HepG2 (cell line): Measurements from ENCODE around the gene BST1. TPM values are rescaled to one million over a fixed set of nuclear protein-coding genes. Genes with fewer than 3 reads are reported as not detected.

Experiments
- CEBPG ChIP-seq: IDR thresholded peaks from 2 replicates; pipeline ENCODE4 v1.6.1; 2016
- CHD2 ChIP-seq: IDR thresholded peaks from 2 replicates; pipeline ENCODE4 v1.6.1; 2011; ENCODE audit warnings: low read depth, low read length, improper control_type of control experiment
- DDIT3 ChIP-seq: sonication (generic); formaldehyde crosslinking; IDR thresholded peaks from 2 replicates; pipeline ENCODE4 v1.4.0; 2020; ENCODE audit warnings: mild to moderate bottlenecking, missing genetic modification reagents
- ELF3 ChIP-seq: IDR thresholded peaks from 2 replicates; pipeline ENCODE4 v1.6.1; 2016; ENCODE audit warnings: missing genetic modification reagents, missing compliant biosample characterization
- FOXM1 ChIP-seq: sonication (generic); formaldehyde crosslinking; IDR thresholded peaks from 2 replicates; pipeline ENCODE4 v1.5.0; 2020; ENCODE audit warnings: missing genetic modification reagents
- HCFC1 ChIP-seq: fragments of 150-350 bp; IDR thresholded peaks from 2 replicates; pipeline ENCODE4 v1.6.1; 2014; ENCODE audit warnings: low read depth, low read length
- HDAC2 ChIP-seq: sonication (generic); formaldehyde crosslinking; IDR thresholded peaks from 2 replicates; pipeline ENCODE4 v1.4.0; 2020; ENCODE audit warnings: missing genetic modification reagents
- ISX ChIP-seq: sonication (generic); formaldehyde crosslinking; conservative IDR thresholded peaks from 2 replicates; pipeline ENCODE4 v1.5.0; 2020; ENCODE audit warnings: missing genetic modification reagents
- KLF15 ChIP-seq: sonication (generic); formaldehyde crosslinking; IDR thresholded peaks from 2 replicates; pipeline ENCODE4 v1.8.1; 2023; ENCODE audit warnings: borderline replicate concordance, mild to moderate bottlenecking, inconsistent platforms, missing genetic modification reagents, mixed read lengths
- MIXL1 ChIP-seq: IDR thresholded peaks from 2 replicates; pipeline ENCODE4 v1.6.1; 2016
- NFE2L1 ChIP-seq: sonication (generic); formaldehyde crosslinking; IDR thresholded peaks from 2 replicates; pipeline ENCODE4 v1.4.0; 2020; ENCODE audit warnings: missing genetic modification reagents, mild to moderate bottlenecking, borderline replicate concordance
- PITX1 ChIP-seq: sonication (generic); formaldehyde crosslinking; IDR thresholded peaks from 2 replicates; pipeline ENCODE4 v1.5.1; 2020; ENCODE audit warnings: mild to moderate bottlenecking, missing genetic modification reagents
- POLR2A ChIP-seq, 2 experiments: IDR thresholded peaks; 2 replicates each; pipeline ENCODE4 v1.6.1; 2011; ENCODE audit warnings: low read depth in 2 of 2, low read length in 2 of 2, mild to moderate bottlenecking in 1 of 2, moderate library complexity in 1 of 2; ENCODE audit not compliant: insufficient read depth in 1 of 2
- RAD51 ChIP-seq: fragments of 450-650 bp; IDR thresholded peaks from 2 replicates; pipeline ENCODE4 v1.6.1; 2016; ENCODE audit warnings: borderline replicate concordance
- RXRB ChIP-seq: IDR thresholded peaks from 2 replicates; pipeline ENCODE4 v1.6.1; 2016; ENCODE audit warnings: borderline replicate concordance, missing genetic modification reagents, missing compliant biosample characterization
- SMYD3 ChIP-seq: sonication (generic); formaldehyde crosslinking; IDR thresholded peaks from 2 replicates; pipeline ENCODE4 v1.8.1; 2023; ENCODE audit warnings: mild to moderate bottlenecking, missing genetic modification reagents
- ZKSCAN8 ChIP-seq: IDR thresholded peaks from 2 replicates; pipeline ENCODE4 v1.6.1; 2016; ENCODE audit warnings: borderline replicate concordance, missing genetic modification reagents, missing compliant biosample characterization
- ZNF260 ChIP-seq: sonication (generic); formaldehyde crosslinking; IDR thresholded peaks from 2 replicates; pipeline ENCODE4 v1.4.0; 2020; ENCODE audit warnings: missing genetic modification reagents, low read depth, mild to moderate bottlenecking, borderline replicate concordance
- ZNF329 ChIP-seq: sonication (generic); formaldehyde crosslinking; IDR thresholded peaks from 2 replicates; pipeline ENCODE4 v1.9.0; 2021; ENCODE audit warnings: low read depth, mild to moderate bottlenecking, missing genetic modification reagents
- ZNF343 ChIP-seq: sonication (generic); formaldehyde crosslinking; IDR thresholded peaks from 2 replicates; pipeline ENCODE4 v1.4.0; 2020; ENCODE audit warnings: mild to moderate bottlenecking, missing genetic modification reagents
- ZNF446 ChIP-seq: sonication (generic); formaldehyde crosslinking; IDR thresholded peaks from 2 replicates; pipeline ENCODE4 v1.5.0; 2020; ENCODE audit warnings: mild to moderate bottlenecking, missing genetic modification reagents
- ZNF451 ChIP-seq: sonication (generic); formaldehyde crosslinking; IDR thresholded peaks from 2 replicates; pipeline ENCODE4 v1.5.0; 2020; ENCODE audit warnings: mild to moderate bottlenecking, missing genetic modification reagents
- ZNF496 ChIP-seq: sonication (generic); formaldehyde crosslinking; IDR thresholded peaks from 2 replicates; pipeline ENCODE4 v1.8.1; 2023; ENCODE audit warnings: mild to moderate bottlenecking, moderate library complexity, missing genetic modification reagents; ENCODE audit not compliant: insufficient replicate concordance
- ZNF550 ChIP-seq: sonication (generic); formaldehyde crosslinking; IDR thresholded peaks from 2 replicates; pipeline ENCODE4 v1.4.0; 2020; ENCODE audit warnings: mild to moderate bottlenecking, missing genetic modification reagents, borderline replicate concordance
- ZNF724P ChIP-seq: sonication (generic); formaldehyde crosslinking; IDR thresholded peaks from 2 replicates; pipeline ENCODE4 v1.8.0; 2022; ENCODE audit warnings: missing genetic modification reagents, borderline replicate concordance
- ZNF816 ChIP-seq: sonication (generic); formaldehyde crosslinking; IDR thresholded peaks from 2 replicates; pipeline ENCODE4 v1.8.0; 2022; ENCODE audit warnings: missing genetic modification reagents, mild to moderate bottlenecking, borderline replicate concordance
- ZSCAN29 ChIP-seq: sonication (generic); formaldehyde crosslinking; conservative IDR thresholded peaks from 2 replicates; pipeline ENCODE4 v1.4.0; 2020; ENCODE audit warnings: mild to moderate bottlenecking, missing genetic modification reagents
- polyA plus RNA-seq, 8 experiments: library from polyadenylated mRNA; depleted of rRNA in 3 of 8; stranded (reverse) in 7 of 8; unstranded in 1 of 8; fragments of >200 nt; fragmentation: Illumina TruSeq in 4 of 8; extraction: Trizol in 4 of 8; gene quantifications; 2 replicates each; pipeline versions ENCODE4 v1.2.1 to v1.2.3, GENCODE V29; 2011 to 2016; ENCODE audit warnings: low read depth in 4 of 8, missing spikeins in 1 of 8, mixed read lengths in 1 of 8; ENCODE audit not compliant: insufficient read depth in 1 of 8
- total RNA-seq, 5 experiments: library from RNA; depleted of rRNA; stranded (reverse); fragments of >200 nt; fragmentation: Illumina TruSeq; extraction: Trizol; gene quantifications; 2 replicates each; pipeline ENCODE4 v1.2.3, GENCODE V29; 2016; ENCODE audit warnings: low read depth in 1 of 5
- TF ChIP-seq, protein P1 (sequence below): sonication (generic); formaldehyde crosslinking; IDR thresholded peaks from 2 replicates; pipeline ENCODE4 v1.4.0; 2020; ENCODE audit warnings: missing genetic modification reagents, borderline replicate concordance
- TF ChIP-seq, protein P2 (sequence below): sonication (generic); formaldehyde crosslinking; IDR thresholded peaks from 2 replicates; pipeline ENCODE4 v1.4.0; 2020; ENCODE audit warnings: mild to moderate bottlenecking, missing genetic modification reagents, borderline replicate concordance

Gene BST1
- total and polyA plus RNA-seq, 2 of the 13 experiments (the other 11 are each of a cell fraction or from before 2014, with no cell fraction given) = 0.09 to 0.49 TPM

DNA sequence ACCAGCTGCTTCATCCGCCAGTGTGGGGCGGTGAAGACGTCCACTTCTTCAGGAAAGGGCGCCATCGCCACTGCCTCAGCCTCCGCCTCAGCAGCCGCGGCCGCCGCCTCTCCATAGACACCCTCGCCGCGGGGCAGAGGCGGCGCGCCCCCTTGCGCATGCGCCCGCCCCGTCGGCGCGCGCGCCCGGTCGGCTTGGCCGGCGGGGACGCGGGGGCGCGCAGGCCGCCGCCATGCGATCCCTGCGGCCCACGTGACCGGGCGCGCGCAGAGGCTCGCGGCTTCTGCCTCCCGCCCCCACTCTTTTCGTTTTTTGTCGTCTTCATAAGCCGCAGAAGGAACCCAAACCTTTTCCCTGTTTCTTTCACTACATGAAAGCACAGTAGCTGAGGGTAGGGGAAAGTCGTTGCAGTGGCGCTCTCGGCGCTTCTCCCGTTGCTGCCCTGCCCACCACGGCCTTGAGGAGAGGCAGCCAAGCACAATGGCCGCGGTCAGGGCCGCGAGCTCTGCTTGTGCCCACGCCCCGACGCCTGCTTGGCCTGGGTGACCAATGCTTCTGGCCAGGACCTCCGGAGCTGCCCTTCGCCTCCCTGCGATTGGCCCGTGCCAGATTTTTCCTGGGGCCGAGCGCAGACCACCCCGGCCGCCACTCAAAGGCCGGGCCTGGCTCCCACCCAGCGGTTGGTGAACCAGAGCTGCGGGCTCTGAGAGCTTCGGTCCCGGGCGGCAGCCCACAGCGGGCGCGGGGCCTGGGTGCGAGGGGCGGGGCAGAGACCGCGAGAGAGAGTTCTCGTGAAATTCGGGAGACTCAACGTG lies 47.4 kb upstream of the BST1 start, which contains the start of gene FBXL5 (continued):
- TF ChIP-seq NFE2L1 (no peak; the same call in none of the 2 replicates), MIXL1 (CRISPR knock-in tag) (no peak), KLF15 (CRISPR knock-in tag) (no peak), FOXM1 (CRISPR knock-in tag) (no peak), RAD51 (peak; percentile 36; the same call in 1 of the 2 replicates), ZNF343 (CRISPR knock-in tag) (peak; percentile 61; the same call in 1 of the 2 replicates), ZNF451 (CRISPR knock-in tag) (peak; percentile 85), POLR2A (IDR thresholded peaks at IDR 0.05; ENCODE audit: insufficient read depth in 1 of 2, low read depth in 2 of 2, low read length in 2 of 2) (peak; percentile 73 to 91), ZNF816 (CRISPR knock-in tag) (no peak), ZNF724P (CRISPR knock-in tag) (peak; percentile 64; the same call in 1 of the 2 replicates), ZNF329 (CRISPR knock-in tag) (0 out of 2 replicates have a peak, but pooled peaks have one; percentile 11), RXRB (CRISPR knock-in tag) (no peak), HDAC2 (CRISPR knock-in tag) (no peak), CEBPG (CRISPR knock-in tag) (no peak), ISX (CRISPR knock-in tag) (no peak), ZSCAN29 (CRISPR knock-in tag) (no peak), ZNF550 (CRISPR knock-in tag) (no peak), ZKSCAN8 (no peak), ZNF446 (CRISPR knock-in tag) (peak; percentile 65; the same call in 1 of the 2 replicates), SMYD3 (CRISPR knock-in tag) (no peak), DDIT3 (no peak), HCFC1 (no peak), ZNF496 (CRISPR knock-in tag) (no peak), CHD2 (no peak), ELF3 (CRISPR knock-in tag) (no peak), ZNF260 (no peak), PITX1 (CRISPR knock-in tag) (no peak)
- TF ChIP-seq, protein P1, sequence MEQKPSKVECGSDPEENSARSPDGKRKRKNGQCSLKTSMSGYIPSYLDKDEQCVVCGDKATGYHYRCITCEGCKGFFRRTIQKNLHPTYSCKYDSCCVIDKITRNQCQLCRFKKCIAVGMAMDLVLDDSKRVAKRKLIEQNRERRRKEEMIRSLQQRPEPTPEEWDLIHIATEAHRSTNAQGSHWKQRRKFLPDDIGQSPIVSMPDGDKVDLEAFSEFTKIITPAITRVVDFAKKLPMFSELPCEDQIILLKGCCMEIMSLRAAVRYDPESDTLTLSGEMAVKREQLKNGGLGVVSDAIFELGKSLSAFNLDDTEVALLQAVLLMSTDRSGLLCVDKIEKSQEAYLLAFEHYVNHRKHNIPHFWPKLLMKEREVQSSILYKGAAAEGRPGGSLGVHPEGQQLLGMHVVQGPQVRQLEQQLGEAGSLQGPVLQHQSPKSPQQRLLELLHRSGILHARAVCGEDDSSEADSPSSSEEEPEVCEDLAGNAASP (CRISPR knock-in tag) = no peak
- TF ChIP-seq, protein P2, sequence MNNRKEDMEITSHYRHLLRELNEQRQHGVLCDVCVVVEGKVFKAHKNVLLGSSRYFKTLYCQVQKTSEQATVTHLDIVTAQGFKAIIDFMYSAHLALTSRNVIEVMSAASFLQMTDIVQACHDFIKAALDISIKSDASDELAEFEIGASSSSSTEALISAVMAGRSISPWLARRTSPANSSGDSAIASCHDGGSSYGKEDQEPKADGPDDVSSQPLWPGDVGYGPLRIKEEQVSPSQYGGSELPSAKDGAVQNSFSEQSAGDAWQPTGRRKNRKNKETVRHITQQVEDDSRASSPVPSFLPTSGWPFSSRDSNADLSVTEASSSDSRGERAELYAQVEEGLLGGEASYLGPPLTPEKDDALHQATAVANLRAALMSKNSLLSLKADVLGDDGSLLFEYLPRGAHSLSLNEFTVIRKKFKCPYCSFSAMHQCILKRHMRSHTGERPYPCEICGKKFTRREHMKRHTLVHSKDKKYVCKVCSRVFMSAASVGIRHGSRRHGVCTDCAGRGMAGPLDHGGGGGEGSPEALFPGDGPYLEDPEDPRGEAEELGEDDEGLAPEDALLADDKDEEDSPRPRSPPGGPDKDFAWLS = no peak
